Measurements from ENCODE around the gene FRMD4A. TPM values are rescaled to one million over a fixed set of nuclear protein-coding genes. Genes with fewer than 3 reads are reported as not detected.
A peak's percentile ranks its signal among the peaks of the same experiment; 100 is the strongest.

FRMD4A gene
- total and polyA plus RNA-seq, 12 donors, result 9.1 to 29.6 (median 14.6) TPM

DNA sequence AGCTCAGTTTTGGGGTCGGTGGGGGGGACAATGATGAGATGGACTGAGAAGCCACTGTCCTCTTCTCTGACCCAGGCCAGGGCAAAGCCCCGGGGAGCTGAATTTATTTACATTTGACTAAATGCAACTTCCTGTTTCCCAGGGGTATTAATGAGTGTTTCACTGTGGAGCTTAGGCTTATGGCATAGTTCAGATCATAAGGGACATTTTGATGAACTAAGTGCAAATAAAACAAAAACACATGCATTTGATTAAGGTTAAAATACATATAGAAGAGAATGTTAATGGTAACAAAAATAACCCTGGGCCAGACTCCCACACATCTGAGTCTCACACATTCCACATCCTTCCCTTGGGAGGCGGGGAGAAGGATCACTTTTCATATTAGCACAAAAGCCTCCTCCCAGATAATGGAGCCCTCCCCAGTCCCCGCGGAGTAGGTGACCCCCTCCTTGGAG lies 320.6 kb downstream of the FRMD4A start:
- no peak for TF ChIP-seq CTCF (IDR thresholded peaks at IDR 0.05)
- TF ChIP-seq POLR2A (IDR thresholded peaks at IDR 0.05), result no peak
- WGBS, 4 donors, result 25 to 35% (median 26%) methylated on average over 5 of the region's 5 CpGs
- peak overlapping the region in 1 of 5 donors; percentile 22 for H3K27ac ChIP-seq

GRCh38 chr10:14009371-14010100 lies 321.2 kb downstream of the FRMD4A start:
- H3K4me3 ChIP-seq, result peak overlapping the region in 1 of 4 donors; percentile 18
- no peaks in the 10 kb centered on the region for H3K36me3 ChIP-seq (replicated peaks in 1 of 2)
- intact Hi-C loops (cut with DNase I), result no loop called here
- no peaks in the 10 kb centered on the region for H3K27me3 ChIP-seq
- no peak for DNase-seq
- no peak for TF ChIP-seq POLR2A (IDR thresholded peaks at IDR 0.05)
- TF ChIP-seq CTCF (IDR thresholded peaks at IDR 0.05), result no peak
- H3K4me1 ChIP-seq (replicated peaks in 1 of 2), result peaks cover 0 to 9% of the 10 kb centered on the region in 2 donors
- H3K27ac ChIP-seq, result peak overlapping the region in 2 of 5 donors; percentile 5 to 22
- no peaks in the 10 kb centered on the region for H3K9me3 ChIP-seq (replicated peaks in 1 of 3)
- 37 to 51% (median 44%) methylated on average over 24 of the region's 24 CpGs for WGBS, 4 donors

More for the DNA sequence above, 320.6 kb downstream of the FRMD4A start:
- no peaks in the 10 kb centered on the region for H3K36me3 ChIP-seq (replicated peaks in 1 of 2)
- H3K4me1 ChIP-seq (replicated peaks in 1 of 2), result peaks cover 0 to 9% of the 10 kb centered on the region in 2 donors
- intact Hi-C loops (cut with DNase I), result no loop called here
- no peak for DNase-seq
- H3K27me3 ChIP-seq, result no peaks in the 10 kb centered on the region
- peak overlapping the region in 1 of 4 donors; percentile 18 for H3K4me3 ChIP-seq
- no peaks in the 10 kb centered on the region for H3K9me3 ChIP-seq (replicated peaks in 1 of 3)

- intact Hi-C loops (cut with DNase I), result no loop called here
- peak overlapping the region in 1 of 4 donors; percentile 18 for H3K4me3 ChIP-seq
- H3K9me3 ChIP-seq (replicated peaks in 1 of 3), result no peaks in the 10 kb centered on the region
- H3K4me1 ChIP-seq (replicated peaks in 1 of 2), result peaks cover 0 to 9% of the 10 kb centered on the region in 2 donors
- H3K27me3 ChIP-seq, result no peaks in the 10 kb centered on the region
- no peak for DNase-seq
- WGBS, 4 donors, result 32 to 60% (median 54%) methylated on average over 9 of the region's 9 CpGs
- TF ChIP-seq POLR2A (IDR thresholded peaks at IDR 0.05) (no peak), CTCF (IDR thresholded peaks at IDR 0.05) (no peak)
- H3K27ac ChIP-seq, result no peak overlapping the region
- H3K36me3 ChIP-seq (replicated peaks in 1 of 2), result no peaks in the 10 kb centered on the region
These were observed 322.0 kb downstream of the FRMD4A start for GRCh38 chr10:14008740-14009080.

- intact Hi-C loops (cut with DNase I), result no loop called here
These were observed 326.2 kb downstream of the FRMD4A start for GRCh38 chr10:14004536-14004935.

More at GRCh38 chr10:14004536-14004935, 326.2 kb downstream of the FRMD4A start:
- Histone ChIP-seq H3K27ac (no peak overlapping the region), H3K4me1 (replicated peaks in 1 of 2) (peaks cover 0 to 9% of the 10 kb centered on the region in 2 donors), H3K4me3 (no peak overlapping the region), H3K9me3 (replicated peaks in 1 of 3) (no peaks in the 10 kb centered on the region), H3K27me3 (no peaks in the 10 kb centered on the region), H3K36me3 (replicated peaks in 1 of 2) (no peaks in the 10 kb centered on the region)
- WGBS, 4 donors, result 52 to 62% (median 58%) methylated on average over 4 of the region's 4 CpGs
- TF ChIP-seq CTCF (IDR thresholded peaks at IDR 0.05) (no peak), POLR2A (IDR thresholded peaks at IDR 0.05) (no peak)
- DNase-seq, result no peak
